Aorta (tissue), 5 donors: Measurements from ENCODE around the gene KIF26A. TPM values are rescaled to one million over a fixed set of nuclear protein-coding genes. Genes with fewer than 3 reads are reported as not detected.

Source experiments
- ATAC-seq: fragments of 200-7000 bp; cut with Tn5 transposase; one replicate; pipeline ENCODE4 v1.9.1; 2022; ENCODE audit warnings: moderate library complexity; ENCODE audit not compliant: low FRiP score
- DNase-seq, 2 donors: peaks; one replicate each; pipeline ENCODE4 v3.0.0-alpha.2; 2020
- H3K27ac ChIP-seq, 2 donors: one replicate each; pipeline ENCODE4 v1.5.1; 2013; ENCODE audit warnings: low read length in 2 of 2, mild to moderate bottlenecking in 2 of 2, moderate library complexity in 2 of 2, control low read depth in 1 of 2, inconsistent platforms in 1 of 2, low read depth in 1 of 2
- H3K27me3 ChIP-seq, 2 donors: one replicate each; pipeline ENCODE4 v1.6.1; 2013; ENCODE audit warnings: control low read depth in 1 of 2, low read length in 1 of 2, mild to moderate bottlenecking in 1 of 2, moderate library complexity in 1 of 2; ENCODE audit not compliant: insufficient read depth in 2 of 2, control insufficient read depth in 1 of 2
- H3K36me3 ChIP-seq, 2 donors: one replicate each; pipeline ENCODE4 v1.6.1; 2013; ENCODE audit warnings: control low read depth in 1 of 2, low read length in 1 of 2, mild to moderate bottlenecking in 1 of 2; ENCODE audit not compliant: insufficient read depth in 2 of 2, control insufficient read depth in 1 of 2
- H3K4me1 ChIP-seq, 2 donors: one replicate each; pipeline ENCODE4 v1.6.1; 2013; ENCODE audit warnings: low read length in 2 of 2, control low read depth in 1 of 2, mild to moderate bottlenecking in 1 of 2, moderate library complexity in 1 of 2; ENCODE audit not compliant: insufficient read depth in 2 of 2, control insufficient read depth in 1 of 2
- H3K4me3 ChIP-seq, 2 donors: one replicate each; pipeline ENCODE4 v1.5.1; 2013; ENCODE audit warnings: low read length in 2 of 2, control low read depth in 1 of 2, mild to moderate bottlenecking in 1 of 2
- H3K9me3 ChIP-seq: one replicate; pipeline ENCODE4 v1.6.1; 2013; ENCODE audit warnings: mild to moderate bottlenecking, low read length; ENCODE audit not compliant: control insufficient read depth
- WGBS, 2 donors: extraction: QIAGEN DNeasy Blood & Tissue Kit; methylation state at CpG; one replicate each; pipeline ENCODE4 v1.1.7; 2013; 5-methylcytosine and 5-hydroxymethylcytosine counted together
- intact Hi-C, 2 donors: fragments of 100-400 bp; cut with DNase I; formaldehyde crosslinking; loops; one replicate each; pipeline versions ENCODE4 v1.14.2 to v1.15.0; 2022
- polyA plus RNA-seq, 2 donors: library from polyadenylated mRNA; stranded (reverse); fragments of 200-250 nt; gene quantifications; one replicate each; pipeline ENCODE4 v1.2.3, GENCODE V29; 2013
- total RNA-seq, 2 donors: library from RNA; stranded (reverse); fragmentation: NEBNext Ultra II Directional; extraction: Animal tissue kit (Norgen Biotek cat#: 25700); gene quantifications; one replicate each; pipeline ENCODE4 v1.2.1, GENCODE V29; 2021
- donor health status: healthy with polysubstance abuse.
- donor health status: Bipolar disorder and iron deficiency.
- donor health status: DM: no; HTN: no; CAD: no.
- donor health status: DM: no; HTN: no; CAD: no.
- donor health status: DM: yes; HTN: yes; CAD: no.

The KIF26A gene
- total and polyA plus RNA-seq, 4 donors = 0.13 to 8.3 (median 3.2) TPM

GRCh38 chr14:104164512-104164911 lies 26.1 kb downstream of the KIF26A start:
- 77 to 95% methylated on average over 6 to 9 of the region's 9 CpGs for WGBS, 2 donors
- intact Hi-C loops = no loop called here
- ATAC-seq = no peak

GRCh38 chr14:104166698-104167097 lies 28.3 kb downstream of the KIF26A start:
- no peaks in the 10 kb centered on the region for H3K4me1 ChIP-seq
- H3K4me3 ChIP-seq = no peak overlapping the region
- intact Hi-C loops = no loop called here
- ATAC-seq (no peak), DNase-seq (no peak)
- no peaks in the 10 kb centered on the region for H3K27me3 ChIP-seq
- no peaks in the 10 kb centered on the region for H3K9me3 ChIP-seq
- 88 to 89% methylated on average over 18 of the region's 18 CpGs for WGBS, 2 donors
- no peak overlapping the region for H3K27ac ChIP-seq
- no peaks in the 10 kb centered on the region for H3K36me3 ChIP-seq

More at GRCh38 chr14:104164512-104164911, 26.1 kb downstream of the KIF26A start:
- no peak overlapping the region for H3K4me3 ChIP-seq
- H3K4me1 ChIP-seq = no peaks in the 10 kb centered on the region
- no peak overlapping the region for H3K27ac ChIP-seq
- no peaks in the 10 kb centered on the region for H3K9me3 ChIP-seq
- DNase-seq = no peak
- H3K36me3 ChIP-seq = no peaks in the 10 kb centered on the region
- no peaks in the 10 kb centered on the region for H3K27me3 ChIP-seq

GRCh38 chr14:104168603-104169002 lies 30.2 kb downstream of the KIF26A start:
- Histone ChIP-seq H3K27ac (no peak overlapping the region), H3K4me3 (no peak overlapping the region), H3K36me3 (no peaks in the 10 kb centered on the region), H3K9me3 (no peaks in the 10 kb centered on the region), H3K27me3 (no peaks in the 10 kb centered on the region), H3K4me1 (no peaks in the 10 kb centered on the region)
- intact Hi-C loops = no loop called here
- WGBS, 2 donors = 88% methylated on average over 15 of the region's 15 CpGs
- ATAC-seq (no peak), DNase-seq (no peak)

- Histone ChIP-seq H3K4me3 (no peak overlapping the region), H3K36me3 (no peaks in the 10 kb centered on the region), H3K9me3 (no peaks in the 10 kb centered on the region), H3K4me1 (no peaks in the 10 kb centered on the region), H3K27ac (no peak overlapping the region), H3K27me3 (no peaks in the 10 kb centered on the region)
- no peak for DNase-seq
- 54 to 56% methylated on average over 18 to 20 of the region's 20 CpGs for WGBS, 2 donors
- no peak for ATAC-seq
- intact Hi-C loops = no loop called here
Measured at GRCh38 chr14:104169005-104169698, 30.8 kb downstream of the KIF26A start.

GRCh38 chr14:104169699-104170479 lies 31.5 kb downstream of the KIF26A start:
- intact Hi-C loops = no loop called here
- WGBS, 2 donors = 42 to 46% methylated on average over 27 of the region's 27 CpGs
- H3K9me3 ChIP-seq = no peaks in the 10 kb centered on the region
- no peaks in the 10 kb centered on the region for H3K36me3 ChIP-seq
- no peak overlapping the region for H3K4me3 ChIP-seq
- no peaks in the 10 kb centered on the region for H3K4me1 ChIP-seq
- no peak for DNase-seq
- no peak overlapping the region for H3K27ac ChIP-seq
- no peaks in the 10 kb centered on the region for H3K27me3 ChIP-seq
- ATAC-seq = no peak

GRCh38 chr14:104171029-104171697 lies 32.8 kb downstream of the KIF26A start:
- H3K4me3 ChIP-seq = no peak overlapping the region
- H3K27me3 ChIP-seq = no peaks in the 10 kb centered on the region
- no peaks in the 10 kb centered on the region for H3K4me1 ChIP-seq
- no peaks in the 10 kb centered on the region for H3K9me3 ChIP-seq
- intact Hi-C loops = no loop called here
- 44 to 50% methylated on average over 27 to 28 of the region's 28 CpGs for WGBS, 2 donors
- H3K27ac ChIP-seq = no peak overlapping the region
- no peak for DNase-seq
- no peak for ATAC-seq
- no peaks in the 10 kb centered on the region for H3K36me3 ChIP-seq

GRCh38 chr14:104171895-104172294 lies 33.5 kb downstream of the KIF26A start:
- no peak for ATAC-seq
- H3K9me3 ChIP-seq = no peaks in the 10 kb centered on the region
- no peak for DNase-seq
- H3K27me3 ChIP-seq = no peaks in the 10 kb centered on the region
- no peaks in the 10 kb centered on the region for H3K36me3 ChIP-seq
- intact Hi-C loops = no loop called here
- H3K27ac ChIP-seq = no peak overlapping the region
- H3K4me3 ChIP-seq = no peak overlapping the region
- WGBS, 2 donors = 79 to 92% methylated on average over 29 to 33 of the region's 33 CpGs
- H3K4me1 ChIP-seq = no peaks in the 10 kb centered on the region

- WGBS, 2 donors = 86 to 88% methylated on average over 13 of the region's 13 CpGs
- Histone ChIP-seq H3K4me1 (no peaks in the 10 kb centered on the region), H3K36me3 (no peaks in the 10 kb centered on the region), H3K27me3 (no peaks in the 10 kb centered on the region), H3K27ac (no peak overlapping the region), H3K4me3 (no peak overlapping the region), H3K9me3 (no peaks in the 10 kb centered on the region)
- ATAC-seq = no peak
- intact Hi-C loops = no loop called here
- no peak for DNase-seq
Measured at GRCh38 chr14:104172349-104172748, 34.0 kb downstream of the KIF26A start.
